ENCODE data around the gene CYFIP2. TPM values are rescaled to one million over a fixed set of nuclear protein-coding genes. Genes with fewer than 3 reads are reported as not detected.

Gene CYFIP2
- polyA plus RNA-seq, 3 donors, result 114 to 135 (median 126) TPM

- DNase-seq (ENCODE audit: low read depth in 3 of 3, low spot score in 2 of 3), result no peak
Observed at GRCh38 chr5:157253547-157253946, 12.4 kb upstream of the CYFIP2 start.

DNA sequence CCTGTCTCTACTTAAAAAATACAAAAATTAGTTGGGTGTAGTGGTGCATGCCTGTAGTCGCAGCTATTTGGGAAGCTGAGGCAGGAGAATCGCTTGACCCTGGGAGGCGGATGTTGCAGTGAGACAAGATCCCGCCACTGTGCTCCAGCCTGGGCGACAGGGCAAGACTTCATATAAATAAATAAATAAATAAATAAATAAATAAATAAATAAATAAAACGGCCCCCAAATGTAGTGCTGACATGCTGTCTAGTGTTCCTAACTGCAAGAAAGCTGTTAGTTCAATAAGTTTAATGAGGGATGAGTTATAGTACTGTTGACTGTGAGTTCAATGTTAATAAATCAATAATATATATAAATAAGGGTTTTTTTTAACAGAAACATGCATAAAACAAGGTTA, 7.5 kb upstream of the CYFIP2 start:
- DNase-seq (ENCODE audit: low read depth in 3 of 3, low spot score in 2 of 3), result no peak

- DNase-seq (ENCODE audit: low read depth in 3 of 3, low spot score in 2 of 3), result no peak
Observed at GRCh38 chr5:157259699-157260098, 6.2 kb upstream of the CYFIP2 start.

- DNase-seq (ENCODE audit: low read depth in 3 of 3, low spot score in 2 of 3), result no peak
Observed at GRCh38 chr5:157263496-157264090, 2.3 kb upstream of the CYFIP2 start.

GRCh38 chr5:157266286-157267007, 524 bp downstream of the CYFIP2 start:
- DNase-seq (ENCODE audit: low read depth in 3 of 3, low spot score in 2 of 3), result no peak

- no peak for DNase-seq (ENCODE audit: low read depth in 3 of 3, low spot score in 2 of 3)
Observed at GRCh38 chr5:157267025-157267424, 1.1 kb downstream of the CYFIP2 start.

DNA sequence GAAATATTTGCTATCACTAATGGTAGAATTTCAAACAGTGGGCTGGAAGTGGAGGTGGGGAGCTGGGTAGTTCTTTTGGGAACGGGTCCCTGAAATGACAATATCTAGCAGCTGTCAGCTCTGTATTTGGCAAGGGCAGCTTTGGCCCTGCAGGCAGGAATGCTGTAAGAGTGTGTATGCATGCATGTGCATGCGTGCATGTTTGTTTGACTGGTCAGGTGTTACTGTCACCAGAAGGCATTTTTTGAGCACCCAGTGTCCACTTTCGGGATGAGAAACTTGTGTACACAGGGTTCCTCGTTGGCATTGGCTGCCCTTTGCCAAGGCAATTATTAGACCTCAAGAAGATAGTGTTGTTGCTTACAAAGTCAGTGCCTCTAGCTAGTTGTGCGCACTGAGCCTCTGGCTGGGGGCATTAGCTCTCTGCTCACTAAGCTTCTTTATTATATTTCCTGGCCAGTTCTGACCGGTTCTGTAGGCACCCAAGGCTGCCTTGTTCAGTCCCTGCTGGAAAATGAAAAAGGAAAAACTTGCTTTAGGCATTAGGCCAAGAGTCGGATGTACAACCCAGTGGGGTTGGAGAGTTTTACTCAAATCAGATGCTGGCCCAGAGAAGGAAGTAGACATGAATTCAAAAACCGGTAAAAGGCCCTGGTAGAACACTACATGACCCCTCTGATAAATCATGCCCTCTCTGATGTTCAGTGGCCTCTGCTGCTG, 2.0 kb downstream of the CYFIP2 start:
- no peak for DNase-seq (ENCODE audit: low read depth in 3 of 3, low spot score in 2 of 3)

DNA sequence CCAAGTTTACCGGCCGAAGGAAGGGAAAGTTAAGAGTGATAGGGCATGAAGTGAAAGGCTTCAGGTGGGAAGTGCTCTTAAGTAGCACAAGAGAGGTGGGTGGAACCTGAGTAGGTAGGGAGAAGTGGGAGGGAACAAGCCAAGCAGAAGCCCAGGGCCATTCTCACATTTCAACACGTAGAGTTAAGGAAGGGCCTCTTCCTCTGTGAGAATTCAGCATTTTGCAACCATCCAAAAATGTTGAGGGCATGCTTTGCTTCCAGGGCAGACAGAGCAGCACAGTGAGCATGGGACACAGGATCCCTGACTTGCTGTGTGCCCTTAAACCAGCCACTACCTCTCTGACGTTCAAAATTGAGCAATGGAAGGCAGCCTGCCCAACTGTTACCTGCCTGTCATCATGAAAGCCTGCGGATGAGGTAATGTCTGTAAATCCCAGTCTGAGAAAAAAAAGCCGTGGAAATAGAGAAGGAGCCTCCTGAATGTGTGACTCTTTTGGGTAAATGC, 3.3 kb downstream of the CYFIP2 start:
- DNase-seq (ENCODE audit: low read depth in 3 of 3, low spot score in 2 of 3), result no peak

GRCh38 chr5:157269761-157270272, 3.9 kb downstream of the CYFIP2 start:
- no peak for DNase-seq (ENCODE audit: low read depth in 3 of 3, low spot score in 2 of 3)

DNA sequence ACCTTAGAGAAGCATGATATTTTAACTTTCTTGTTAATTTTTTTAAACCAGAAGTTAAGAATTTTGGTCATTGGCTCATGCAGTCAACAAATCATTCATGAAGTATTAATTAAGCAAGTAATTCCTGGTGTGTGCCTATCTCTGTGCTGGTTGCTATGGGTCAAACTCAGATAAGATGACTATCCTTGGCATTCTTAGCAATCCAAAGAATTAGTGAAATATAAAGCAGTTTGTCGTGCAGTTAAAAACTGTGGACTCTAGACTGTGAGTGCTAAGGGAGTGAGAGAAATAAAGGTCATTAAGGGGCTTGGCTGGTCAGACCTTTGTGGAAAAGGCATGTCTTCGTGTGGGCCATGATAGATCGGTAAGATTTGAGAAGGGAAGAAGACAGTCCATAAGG, 4.8 kb downstream of the CYFIP2 start:
- no peak for DNase-seq (ENCODE audit: low read depth in 3 of 3, low spot score in 2 of 3)

GRCh38 chr5:157271740-157272271, 5.9 kb downstream of the CYFIP2 start:
- DNase-seq (ENCODE audit: low read depth in 3 of 3, low spot score in 2 of 3), result no peak

DNA sequence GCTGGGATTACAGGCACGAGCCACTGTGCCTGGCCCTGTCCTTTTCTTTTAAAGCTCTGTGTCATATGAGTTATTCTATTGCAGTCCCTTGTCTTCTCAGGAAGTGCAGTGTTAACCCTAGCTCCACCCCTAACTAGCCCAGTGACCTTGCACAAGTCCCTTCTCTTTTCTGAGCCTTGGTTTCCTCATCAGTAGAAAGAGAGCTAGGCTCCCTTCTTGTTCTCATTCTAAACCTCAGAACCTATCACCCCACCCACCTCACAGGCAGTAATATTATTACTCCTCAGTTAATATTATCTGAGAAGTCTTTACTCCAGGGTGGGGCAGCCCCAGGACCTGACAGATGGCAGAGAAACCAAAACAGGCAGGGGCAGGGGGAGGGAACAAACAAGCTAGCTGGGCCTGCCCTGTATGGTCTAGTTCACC, 7.2 kb downstream of the CYFIP2 start:
- DNase-seq (ENCODE audit: low read depth in 3 of 3, low spot score in 2 of 3), result no peak

GRCh38 chr5:157275403-157275802, 9.5 kb downstream of the CYFIP2 start:
- no peak for DNase-seq (ENCODE audit: low read depth in 3 of 3, low spot score in 2 of 3)

- DNase-seq (ENCODE audit: low read depth in 3 of 3, low spot score in 2 of 3), result no peak
Observed at GRCh38 chr5:157278319-157279037, 12.6 kb downstream of the CYFIP2 start.

DNA sequence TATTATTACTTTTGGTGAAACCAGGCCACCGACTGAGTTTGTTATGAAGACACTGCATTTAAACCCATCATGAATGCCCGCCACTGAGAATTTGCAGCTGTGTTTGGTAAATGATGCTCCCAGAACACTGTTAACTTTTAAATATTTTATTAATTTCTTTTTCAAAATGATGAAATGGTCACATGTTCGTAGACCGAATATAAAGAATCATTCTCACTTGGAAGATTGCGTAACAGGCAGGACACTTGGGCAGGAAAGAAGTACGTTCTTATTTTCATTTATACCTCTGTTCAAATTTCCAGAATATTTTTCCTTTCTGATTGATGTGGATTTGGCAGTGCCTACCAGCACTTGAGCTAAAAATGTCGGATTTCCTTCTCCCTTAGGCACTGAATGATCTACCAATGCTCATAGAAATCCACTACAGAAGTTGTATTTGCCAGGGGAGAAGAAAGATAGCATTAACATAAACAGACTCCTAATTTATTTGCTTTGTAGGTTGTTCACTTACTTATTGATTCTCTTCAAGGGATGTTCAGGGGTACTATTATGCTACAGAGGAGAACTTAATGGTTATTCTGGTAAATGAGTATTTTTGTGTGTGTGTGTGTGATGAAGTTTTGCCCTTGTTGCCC, 13.8 kb downstream of the CYFIP2 start:
- DNase-seq (ENCODE audit: low read depth in 3 of 3, low spot score in 2 of 3), result no peak

DNA sequence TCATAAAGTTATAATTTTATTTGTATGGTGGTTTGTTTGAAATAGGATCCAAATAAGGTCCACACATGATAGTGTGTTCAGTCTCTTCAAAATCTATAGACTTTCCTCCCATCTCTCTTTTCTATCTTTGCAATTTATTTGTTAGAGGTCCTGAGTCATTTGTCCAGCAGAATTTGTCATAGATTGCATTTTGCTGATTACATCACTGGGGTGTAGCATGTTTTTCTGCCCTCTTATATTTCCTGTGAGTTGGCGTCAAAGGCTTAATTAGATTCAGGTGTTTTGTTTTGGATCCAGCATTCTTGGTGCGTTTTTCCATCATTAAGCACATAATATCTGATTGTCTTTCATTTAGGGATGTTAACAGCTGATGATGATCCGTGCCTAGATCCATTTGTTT, 15.0 kb downstream of the CYFIP2 start:
- DNase-seq (ENCODE audit: low read depth in 3 of 3, low spot score in 2 of 3), result no peak

GRCh38 chr5:157282150-157282549, 16.2 kb downstream of the CYFIP2 start:
- no peak for DNase-seq (ENCODE audit: low read depth in 3 of 3, low spot score in 2 of 3)

GRCh38 chr5:157283434-157283833, 17.5 kb downstream of the CYFIP2 start:
- DNase-seq (ENCODE audit: low read depth in 3 of 3, low spot score in 2 of 3), result no peak

DNA sequence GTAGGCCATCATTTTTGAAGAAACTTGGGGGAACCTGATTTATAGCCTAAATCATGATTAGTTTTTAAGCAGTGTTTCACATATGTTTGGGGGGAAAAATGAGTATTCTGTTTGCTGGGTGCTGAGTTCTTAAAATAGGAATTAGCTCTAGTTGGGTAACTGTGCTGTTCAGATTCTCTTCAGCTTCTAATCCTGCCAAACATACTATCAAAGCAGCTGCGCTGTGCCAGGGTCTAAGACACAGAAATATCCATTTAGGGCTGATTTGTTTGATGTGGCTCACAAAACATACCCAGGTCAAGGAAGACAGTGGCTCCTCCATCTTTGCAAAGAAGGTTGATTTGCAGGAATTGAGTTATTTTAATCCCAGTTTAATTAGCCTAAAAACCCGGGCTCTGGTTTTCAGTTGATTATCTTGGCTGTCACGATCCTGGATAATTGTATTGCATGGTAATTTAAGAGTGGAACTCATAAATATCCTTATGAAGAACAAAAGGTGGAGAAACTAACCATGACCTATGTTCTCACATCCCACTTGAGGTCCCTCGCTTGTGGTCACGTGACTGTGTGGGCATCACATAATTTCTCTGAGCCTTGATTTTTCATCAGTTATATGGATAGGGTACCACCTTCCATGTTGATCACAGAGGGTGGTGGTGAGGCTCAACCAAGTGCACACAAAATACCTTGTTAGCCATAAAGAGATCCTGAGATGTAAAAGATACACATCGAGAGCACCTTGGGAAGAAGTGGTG, 18.7 kb downstream of the CYFIP2 start:
- DNase-seq (ENCODE audit: low read depth in 3 of 3, low spot score in 2 of 3), result no peak
